ENCODE measurements around the gene MTUS2.
"Not testable (repeated sequence)": the region's sequence is repeated elsewhere in the genome, so short reads cannot be mapped to it uniquely, and the experiment has no call there.

The MTUS2 gene

GRCh38 chr13:28981530-28981929, 161.4 kb downstream of the MTUS2 start:
- DNase-seq (ENCODE audit: low read depth): no peak
- TF ChIP-seq POLR2A (IDR thresholded peaks at IDR 0.05; ENCODE audit: extremely low read depth, insufficient read length) (no peak), MAX (IDR thresholded peaks at IDR 0.05; ENCODE audit: low read depth, low read length) (no peak), CTCF (IDR thresholded peaks at IDR 0.05; ENCODE audit: low read depth, low read length) (no peak), MYC (IDR thresholded peaks at IDR 0.05; ENCODE audit: low read depth, low read length) (no peak)
- no peak overlapping the region for H3K4me3 ChIP-seq (ENCODE audit: low read depth, low read length)

GRCh38 chr13:28983641-28984040, 163.5 kb downstream of the MTUS2 start:
- TF ChIP-seq POLR2A (IDR thresholded peaks at IDR 0.05; ENCODE audit: extremely low read depth, insufficient read length): no peak
- TF ChIP-seq MYC (IDR thresholded peaks at IDR 0.05; ENCODE audit: low read depth, low read length): no peak
- no peak for TF ChIP-seq MAX (IDR thresholded peaks at IDR 0.05; ENCODE audit: low read depth, low read length)
- TF ChIP-seq CTCF (IDR thresholded peaks at IDR 0.05; ENCODE audit: low read depth, low read length): no peak
- DNase-seq (ENCODE audit: low read depth): no peak
- H3K4me3 ChIP-seq (ENCODE audit: low read depth, low read length): no peak overlapping the region

GRCh38 chr13:28984326-28984725, 164.2 kb downstream of the MTUS2 start:
- no peak for DNase-seq (ENCODE audit: low read depth)
- H3K4me3 ChIP-seq (ENCODE audit: low read depth, low read length): no peak overlapping the region
- no peak for TF ChIP-seq POLR2A (IDR thresholded peaks at IDR 0.05; ENCODE audit: extremely low read depth, insufficient read length)
- TF ChIP-seq MYC (IDR thresholded peaks at IDR 0.05; ENCODE audit: low read depth, low read length): no peak
- no peak for TF ChIP-seq CTCF (IDR thresholded peaks at IDR 0.05; ENCODE audit: low read depth, low read length)
- TF ChIP-seq MAX (IDR thresholded peaks at IDR 0.05; ENCODE audit: low read depth, low read length): no peak

GRCh38 chr13:28984825-28985224, 164.7 kb downstream of the MTUS2 start:
- TF ChIP-seq CTCF (IDR thresholded peaks at IDR 0.05; ENCODE audit: low read depth, low read length): no peak
- no peak overlapping the region for H3K4me3 ChIP-seq (ENCODE audit: low read depth, low read length)
- no peak for DNase-seq (ENCODE audit: low read depth)

- DNase-seq (ENCODE audit: low read depth); H3K4me3 ChIP-seq (ENCODE audit: low read depth, low read length): not testable (repeated sequence)
Measured at GRCh38 chr13:28990378-28990777, 170.2 kb downstream of the MTUS2 start.

GRCh38 chr13:28991764-28992163, 171.6 kb downstream of the MTUS2 start:
- no peak for DNase-seq (ENCODE audit: low read depth)
- no peak overlapping the region for H3K4me3 ChIP-seq (ENCODE audit: low read depth, low read length)
- TF ChIP-seq MAX (IDR thresholded peaks at IDR 0.05; ENCODE audit: low read depth, low read length): no peak
- TF ChIP-seq CTCF (IDR thresholded peaks at IDR 0.05; ENCODE audit: low read depth, low read length): no peak
- TF ChIP-seq POLR2A (IDR thresholded peaks at IDR 0.05; ENCODE audit: extremely low read depth, insufficient read length): no peak
- TF ChIP-seq MYC (IDR thresholded peaks at IDR 0.05; ENCODE audit: low read depth, low read length): no peak
